Psoas muscle (tissue), 8 donors: Measurements from ENCODE around the gene STAG2. TPM values are rescaled to one million over a fixed set of nuclear protein-coding genes. Genes with fewer than 3 reads are reported as not detected.

Experiments used
- ATAC-seq, 4 donors: fragments of 200-7000 bp; cut with Tn5 transposase; one replicate each; pipeline ENCODE4 v1.9.1; 2020; ENCODE audit warnings: moderate library complexity in 3 of 4, mild to moderate bottlenecking in 2 of 4
- DNase-seq, 2 donors: peaks; one replicate each; pipeline ENCODE4 v3.0.0-alpha.2; 2020
- H3K27ac ChIP-seq: fragments of 200-600 bp; one replicate; pipeline ENCODE4 v1.8.0; 2022
- H3K27me3 ChIP-seq, 3 donors: fragments of 200-600 bp in 1 of 3; one replicate each; pipeline versions ENCODE4 v1.6.1 to v1.8.0; 2013 to 2022; ENCODE audit warnings: low read length in 2 of 3, mild to moderate bottlenecking in 2 of 3, moderate library complexity in 1 of 3; ENCODE audit not compliant: insufficient read depth in 3 of 3
- H3K36me3 ChIP-seq, 2 donors: fragments of 200-600 bp in 1 of 2; one replicate each; pipeline versions ENCODE4 v1.6.1 to v1.8.0; 2013 to 2022; ENCODE audit warnings: low read depth in 1 of 2, mild to moderate bottlenecking in 1 of 2, moderate library complexity in 1 of 2; ENCODE audit not compliant: insufficient read depth in 1 of 2
- H3K4me1 ChIP-seq: fragments of 200-600 bp; one replicate; pipeline ENCODE4 v1.8.0; 2022
- H3K4me3 ChIP-seq: fragments of 200-600 bp; one replicate; pipeline ENCODE4 v1.8.0; 2022; ENCODE audit warnings: mild to moderate bottlenecking
- H3K9me3 ChIP-seq: fragments of 200-600 bp; one replicate; pipeline ENCODE4 v1.8.0; 2022
- CTCF ChIP-seq: fragments of 200-600 bp; IDR thresholded peaks from one replicate; pipeline ENCODE4 v1.8.0; 2022; ENCODE audit warnings: antibody characterized with exemption
- WGBS, 3 donors: extraction: QIAGEN DNeasy Blood & Tissue Kit; methylation state at CpG; one replicate each; pipeline versions ENCODE4 v1.1.6 to v1.1.7; 2013; 5-methylcytosine and 5-hydroxymethylcytosine counted together
- intact Hi-C, 2 donors: fragments of 100-400 bp; cut with DNase I; formaldehyde crosslinking; loops; one replicate each; pipeline versions ENCODE4 v1.11.0 to v1.14.2; 2022
- polyA plus RNA-seq, 3 donors: library from polyadenylated mRNA; stranded (reverse); fragments of 200-250 nt; gene quantifications; one replicate each; pipeline ENCODE4 v1.2.3, GENCODE V29; 2013
- total RNA-seq, 4 donors: library from RNA; stranded (reverse); fragmentation: NEBNext Ultra II Directional in 2 of 4; extraction: Animal tissue kit (Norgen Biotek cat#: 25700) in 2 of 4; gene quantifications; one replicate each; pipeline versions ENCODE4 v1.2.1 to v1.2.4, GENCODE V29; 2021 to 2023
- donor health status: healthy with polysubstance abuse.
- donor health status: DM: no; HTN: no; CAD: no; lungs with moderate emphysema.
- donor health status: Bipolar disorder and iron deficiency.
- donor health status: healthy.
- donor health status: DM: yes; HTN: yes; CAD: no.
- donor health status: DM: no; HTN: no; CAD: no.
- donor health status: DM: no; HTN: no; CAD: no.
- donor health status: DM: yes; HTN: yes; CAD: no.

STAG2 gene
- total and polyA plus RNA-seq, 7 donors = 9.5 to 46.7 (median 36.3) TPM

- TF ChIP-seq CTCF = no peak
- Histone ChIP-seq H3K36me3 (peaks cover 0 to 25% of the 10 kb centered on the region in 2 donors), H3K9me3 (no peaks in the 10 kb centered on the region), H3K4me1 (peaks cover 3% of the 10 kb centered on the region), H3K4me3 (no peak overlapping the region), H3K27me3 (no peaks in the 10 kb centered on the region), H3K27ac (no peak overlapping the region)
- 76 to 97% (median 92%) methylated on average over 3 of the region's 3 CpGs for WGBS, 3 donors
- ATAC-seq = no peak
- DNase-seq = no peak
- intact Hi-C loops = no loop called here
Measured at GRCh38 chrX:124028182-124028581, 66.7 kb downstream of the STAG2 start.

- DNase-seq (no peak), ATAC-seq (no peak)
- 79 to 92% (median 89%) methylated on average over 1 of the region's 1 CpG for WGBS, 3 donors
- Histone ChIP-seq H3K4me3 (no peak overlapping the region), H3K27me3 (no peaks in the 10 kb centered on the region), H3K9me3 (no peaks in the 10 kb centered on the region), H3K27ac (no peak overlapping the region), H3K36me3 (peaks cover 0 to 25% of the 10 kb centered on the region in 2 donors), H3K4me1 (no peaks in the 10 kb centered on the region)
- intact Hi-C loops = no loop called here
- TF ChIP-seq CTCF = no peak
Measured at GRCh38 chrX:124030520-124030919, 69.0 kb downstream of the STAG2 start.

- ATAC-seq (no peak), DNase-seq (no peak)
- Histone ChIP-seq H3K9me3 (no peaks in the 10 kb centered on the region), H3K27ac (no peak overlapping the region), H3K4me1 (no peaks in the 10 kb centered on the region), H3K27me3 (no peaks in the 10 kb centered on the region), H3K36me3 (peaks cover 0 to 16% of the 10 kb centered on the region in 2 donors), H3K4me3 (no peak overlapping the region)
- intact Hi-C loops = no loop called here
- WGBS, 3 donors = 87 to 100% (median 100%) methylated on average over 1 of the region's 1 CpG
- TF ChIP-seq CTCF = no peak
Measured at GRCh38 chrX:124033821-124034220, 72.3 kb downstream of the STAG2 start.

GRCh38 chrX:124035657-124036056 is 74.2 kb downstream of the STAG2 start:
- peak; percentile 49 to 79 (median 66) for ATAC-seq
- no peaks in the 10 kb centered on the region for H3K4me1 ChIP-seq
- WGBS, 3 donors = 31 to 68% (median 46%) methylated on average over 2 of the region's 2 CpGs
- TF ChIP-seq CTCF = no peak
- intact Hi-C loops = no loop called here
- no peak overlapping the region for H3K27ac ChIP-seq
- no peak overlapping the region for H3K4me3 ChIP-seq
- DNase-seq = no peak
- no peaks in the 10 kb centered on the region for H3K9me3 ChIP-seq
- H3K36me3 ChIP-seq = peaks cover 0 to 16% of the 10 kb centered on the region in 2 donors
- H3K27me3 ChIP-seq = no peaks in the 10 kb centered on the region

GRCh38 chrX:124042042-124042441 is 80.5 kb downstream of the STAG2 start:
- H3K4me3 ChIP-seq = no peak overlapping the region
- intact Hi-C loops = no loop called here
- H3K36me3 ChIP-seq = peaks cover 0 to 19% of the 10 kb centered on the region in 2 donors
- H3K9me3 ChIP-seq = no peaks in the 10 kb centered on the region
- H3K4me1 ChIP-seq = no peaks in the 10 kb centered on the region
- ATAC-seq = no peak
- 45 to 97% (median 79%) methylated on average over 1 of the region's 1 CpG for WGBS, 3 donors
- no peak for DNase-seq
- H3K27ac ChIP-seq = no peak overlapping the region
- no peaks in the 10 kb centered on the region for H3K27me3 ChIP-seq
- TF ChIP-seq CTCF = no peak
